SU-DHL-6 (cell line): ENCODE measurements around the gene HS3ST3A1.

Experiments
- CTCF ChIP-seq: fragments of 200-600 bp; sonication (generic); IDR thresholded peaks from one replicate; pipeline ENCODE4 v1.5.1; 2017; ENCODE audit warnings: antibody characterized with exemption, mild to moderate bottlenecking, low read length, moderate library complexity; ENCODE audit not compliant: insufficient read depth, poor library complexity, severe bottlenecking
- EZH2phosphoT487 ChIP-seq: fragments of 200-600 bp; sonication (generic), shearing (Covaris generic); conservative IDR thresholded peaks from 2 replicates; pipeline ENCODE4 v1.6.1; 2018; ENCODE audit warnings: mild to moderate bottlenecking, antibody characterized with exemption, low read length, moderate library complexity, mixed read lengths

GRCh38 chr17:13478326-13478830 is 123.4 kb downstream of the HS3ST3A1 start:
- TF ChIP-seq CTCF (no peak), EZH2phosphoT487 (no peak)
